ENCODE measurements around the gene CACNA1C. TPM values are rescaled to one million over a fixed set of nuclear protein-coding genes. Genes with fewer than 3 reads are reported as not detected.

CACNA1C gene
- total RNA-seq, 1 experiment from 2014 or later: 1.1 TPM

- H2BK20ac ChIP-seq (ENCODE audit: low read depth, low read length, poor library complexity, severe bottlenecking): no peak overlapping the region
- Mint-ChIP-seq H3K4me3 (no peak overlapping the region), H3K4me1 (peaks cover 0 to 8% of the 10 kb centered on the region in 2 experiments; a peak in 3 of 4 replicates), H3K27ac (no peak overlapping the region), H3K27me3 (ENCODE audit: low read depth) (peaks cover 2% of the 10 kb centered on the region; the same call in 1 of the 2 replicates), H3K9me3 (peaks cover 0 to 3% of the 10 kb centered on the region in 2 experiments; a peak in 1 of 5 replicates), H3K36me3 (ENCODE audit: insufficient read depth in 1 of 3, low read depth in 3 of 3) (no peaks in the 10 kb centered on the region)
- H3K4ac ChIP-seq (ENCODE audit: low read depth, low read length): no peak overlapping the region
- TF ChIP-seq, protein P1, sequence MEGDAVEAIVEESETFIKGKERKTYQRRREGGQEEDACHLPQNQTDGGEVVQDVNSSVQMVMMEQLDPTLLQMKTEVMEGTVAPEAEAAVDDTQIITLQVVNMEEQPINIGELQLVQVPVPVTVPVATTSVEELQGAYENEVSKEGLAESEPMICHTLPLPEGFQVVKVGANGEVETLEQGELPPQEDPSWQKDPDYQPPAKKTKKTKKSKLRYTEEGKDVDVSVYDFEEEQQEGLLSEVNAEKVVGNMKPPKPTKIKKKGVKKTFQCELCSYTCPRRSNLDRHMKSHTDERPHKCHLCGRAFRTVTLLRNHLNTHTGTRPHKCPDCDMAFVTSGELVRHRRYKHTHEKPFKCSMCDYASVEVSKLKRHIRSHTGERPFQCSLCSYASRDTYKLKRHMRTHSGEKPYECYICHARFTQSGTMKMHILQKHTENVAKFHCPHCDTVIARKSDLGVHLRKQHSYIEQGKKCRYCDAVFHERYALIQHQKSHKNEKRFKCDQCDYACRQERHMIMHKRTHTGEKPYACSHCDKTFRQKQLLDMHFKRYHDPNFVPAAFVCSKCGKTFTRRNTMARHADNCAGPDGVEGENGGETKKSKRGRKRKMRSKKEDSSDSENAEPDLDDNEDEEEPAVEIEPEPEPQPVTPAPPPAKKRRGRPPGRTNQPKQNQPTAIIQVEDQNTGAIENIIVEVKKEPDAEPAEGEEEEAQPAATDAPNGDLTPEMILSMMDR (conservative IDR thresholded peaks at IDR 0.05): no peak
- H4K91ac ChIP-seq (ENCODE audit: insufficient read length, low read depth, low read length): no peak overlapping the region
- H3K4me1 ChIP-seq (ENCODE audit: insufficient read depth, low read length): no peaks in the 10 kb centered on the region
- H2BK12ac ChIP-seq (ENCODE audit: insufficient read length, low read depth, low read length): no peak overlapping the region
- H2BK120ac ChIP-seq (ENCODE audit: low read depth, low read length, poor library complexity, severe bottlenecking): no peak overlapping the region
- no peak overlapping the region for H3K18ac ChIP-seq (ENCODE audit: insufficient read length, low read depth, low read length)
- H3K4me2 ChIP-seq (ENCODE audit: insufficient read depth, insufficient read length, low read length): no peak overlapping the region
- H3K27me3 ChIP-seq (ENCODE audit: insufficient read depth, low read length): no peaks in the 10 kb centered on the region
- no peak overlapping the region for H4K8ac ChIP-seq (replicated peaks; ENCODE audit: insufficient read length, low read depth, low read length)
- H3K9ac ChIP-seq (ENCODE audit: extremely low read depth, insufficient read length, low read length): no peak overlapping the region
- no peak overlapping the region for H2AFZ ChIP-seq (ENCODE audit: low read length)
- no peak overlapping the region for H3K23ac ChIP-seq (ENCODE audit: insufficient read length, low read depth, low read length)
- no peak overlapping the region for H3K56ac ChIP-seq (ENCODE audit: insufficient read length, low read depth, low read length)
- no peaks in the 10 kb centered on the region for H3K79me2 ChIP-seq (ENCODE audit: insufficient read depth, low read length)
- H3K23me2 ChIP-seq (ENCODE audit: insufficient read length, low read depth, low read length, poor library complexity, severe bottlenecking): no peaks in the 10 kb centered on the region
- H3T11ph ChIP-seq (ENCODE audit: low read length): no peak overlapping the region
- no peaks in the 10 kb centered on the region for H4K20me1 ChIP-seq (ENCODE audit: control insufficient read depth, insufficient read depth, insufficient read length)
- H3K79me1 ChIP-seq (ENCODE audit: insufficient read depth, low read depth, low read length, poor library complexity, severe bottlenecking): no peaks in the 10 kb centered on the region
- no peak overlapping the region for H2AK5ac ChIP-seq (ENCODE audit: insufficient read length, low read length)
- WGBS (ENCODE audit: extremely low coverage, insufficient read length, low lambda C conversion rate): no CpG with 5 or more reads among the region's 3 CpGs
- H3K9me3 ChIP-seq (ENCODE audit: control insufficient read depth, low read depth, low read length): no peaks in the 10 kb centered on the region
- no peak overlapping the region for H3K27ac ChIP-seq (ENCODE audit: insufficient read length, low read depth, low read length)
- no peak overlapping the region for H2BK15ac ChIP-seq (ENCODE audit: low read depth, low read length)
- DNase-seq: no peak
- H4K5ac ChIP-seq (ENCODE audit: insufficient read length, low read depth, low read length): no peak overlapping the region
- H2BK5ac ChIP-seq (ENCODE audit: insufficient read length, low read length): no peak overlapping the region
- no peak overlapping the region for H3K14ac ChIP-seq (ENCODE audit: insufficient read depth, low read length)
Observed at GRCh38 chr12:2231956-2232355, 179.2 kb downstream of the CACNA1C start.

Measured in H9 (cell line).